ENCODE measurements around the gene DMWD. TPM values are rescaled to one million over a fixed set of nuclear protein-coding genes. Genes with fewer than 3 reads are reported as not detected.

Gene DMWD
- total RNA-seq, 1 experiment from 2014 or later = 64.6 TPM

DNA sequence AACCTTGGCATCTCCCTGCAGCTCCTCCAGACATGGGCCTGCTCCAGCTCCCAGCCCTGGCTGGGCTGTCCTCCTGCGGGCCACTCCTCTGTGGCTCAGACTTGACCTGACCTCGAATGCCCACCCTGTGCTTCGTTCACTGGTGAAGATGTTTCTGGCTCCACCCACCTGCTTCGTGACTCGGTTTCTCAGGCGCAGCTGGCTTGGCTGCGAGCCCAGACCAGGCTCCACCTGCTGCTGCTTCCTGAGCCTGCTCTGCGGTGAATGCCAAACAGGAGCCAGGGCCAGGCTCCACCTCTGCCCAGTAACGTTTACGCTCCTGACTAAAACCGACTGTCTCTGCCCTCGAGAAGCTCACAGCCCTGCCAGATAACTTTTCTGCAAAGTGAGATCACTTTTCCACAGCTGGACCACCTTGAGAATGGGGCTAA is 31.4 kb upstream of the DMWD start:
- TF ChIP-seq POLR2AphosphoS5 (IDR thresholded peaks at IDR 0.05; ENCODE audit: low read depth, low read length) (no peak), SIN3A (IDR thresholded peaks at IDR 0.05; ENCODE audit: borderline replicate concordance, insufficient read depth, low read depth, low read length) (no peak), TCF7L2 (IDR thresholded peaks at IDR 0.05; ENCODE audit: low read depth, low read length) (no peak)
- TF ChIP-seq, protein P1, sequence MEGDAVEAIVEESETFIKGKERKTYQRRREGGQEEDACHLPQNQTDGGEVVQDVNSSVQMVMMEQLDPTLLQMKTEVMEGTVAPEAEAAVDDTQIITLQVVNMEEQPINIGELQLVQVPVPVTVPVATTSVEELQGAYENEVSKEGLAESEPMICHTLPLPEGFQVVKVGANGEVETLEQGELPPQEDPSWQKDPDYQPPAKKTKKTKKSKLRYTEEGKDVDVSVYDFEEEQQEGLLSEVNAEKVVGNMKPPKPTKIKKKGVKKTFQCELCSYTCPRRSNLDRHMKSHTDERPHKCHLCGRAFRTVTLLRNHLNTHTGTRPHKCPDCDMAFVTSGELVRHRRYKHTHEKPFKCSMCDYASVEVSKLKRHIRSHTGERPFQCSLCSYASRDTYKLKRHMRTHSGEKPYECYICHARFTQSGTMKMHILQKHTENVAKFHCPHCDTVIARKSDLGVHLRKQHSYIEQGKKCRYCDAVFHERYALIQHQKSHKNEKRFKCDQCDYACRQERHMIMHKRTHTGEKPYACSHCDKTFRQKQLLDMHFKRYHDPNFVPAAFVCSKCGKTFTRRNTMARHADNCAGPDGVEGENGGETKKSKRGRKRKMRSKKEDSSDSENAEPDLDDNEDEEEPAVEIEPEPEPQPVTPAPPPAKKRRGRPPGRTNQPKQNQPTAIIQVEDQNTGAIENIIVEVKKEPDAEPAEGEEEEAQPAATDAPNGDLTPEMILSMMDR (IDR thresholded peaks at IDR 0.05) = no peak
- TF ChIP-seq, protein P2, sequence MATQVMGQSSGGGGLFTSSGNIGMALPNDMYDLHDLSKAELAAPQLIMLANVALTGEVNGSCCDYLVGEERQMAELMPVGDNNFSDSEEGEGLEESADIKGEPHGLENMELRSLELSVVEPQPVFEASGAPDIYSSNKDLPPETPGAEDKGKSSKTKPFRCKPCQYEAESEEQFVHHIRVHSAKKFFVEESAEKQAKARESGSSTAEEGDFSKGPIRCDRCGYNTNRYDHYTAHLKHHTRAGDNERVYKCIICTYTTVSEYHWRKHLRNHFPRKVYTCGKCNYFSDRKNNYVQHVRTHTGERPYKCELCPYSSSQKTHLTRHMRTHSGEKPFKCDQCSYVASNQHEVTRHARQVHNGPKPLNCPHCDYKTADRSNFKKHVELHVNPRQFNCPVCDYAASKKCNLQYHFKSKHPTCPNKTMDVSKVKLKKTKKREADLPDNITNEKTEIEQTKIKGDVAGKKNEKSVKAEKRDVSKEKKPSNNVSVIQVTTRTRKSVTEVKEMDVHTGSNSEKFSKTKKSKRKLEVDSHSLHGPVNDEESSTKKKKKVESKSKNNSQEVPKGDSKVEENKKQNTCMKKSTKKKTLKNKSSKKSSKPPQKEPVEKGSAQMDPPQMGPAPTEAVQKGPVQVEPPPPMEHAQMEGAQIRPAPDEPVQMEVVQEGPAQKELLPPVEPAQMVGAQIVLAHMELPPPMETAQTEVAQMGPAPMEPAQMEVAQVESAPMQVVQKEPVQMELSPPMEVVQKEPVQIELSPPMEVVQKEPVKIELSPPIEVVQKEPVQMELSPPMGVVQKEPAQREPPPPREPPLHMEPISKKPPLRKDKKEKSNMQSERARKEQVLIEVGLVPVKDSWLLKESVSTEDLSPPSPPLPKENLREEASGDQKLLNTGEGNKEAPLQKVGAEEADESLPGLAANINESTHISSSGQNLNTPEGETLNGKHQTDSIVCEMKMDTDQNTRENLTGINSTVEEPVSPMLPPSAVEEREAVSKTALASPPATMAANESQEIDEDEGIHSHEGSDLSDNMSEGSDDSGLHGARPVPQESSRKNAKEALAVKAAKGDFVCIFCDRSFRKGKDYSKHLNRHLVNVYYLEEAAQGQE (IDR thresholded peaks at IDR 0.05; ENCODE audit: insufficient read depth in 1 of 2, low read depth in 2 of 2, low read length in 1 of 2) = no peak
- Histone ChIP-seq H3K4me1 (ENCODE audit: control insufficient read depth, insufficient read depth, low read length) (no peaks in the 10 kb centered on the region; the same call in 1 of the 2 replicates), H3K27ac (ENCODE audit: low read length) (no peak overlapping the region), H3K4me3 (ENCODE audit: low read depth in 2 of 2, low read length in 2 of 2) (no peak overlapping the region), H3K9me3 (ENCODE audit: control insufficient read depth, insufficient read depth, low read depth, low read length) (no peaks in the 10 kb centered on the region), H3K36me3 (ENCODE audit: control insufficient read depth, insufficient read depth, low read length) (no peaks in the 10 kb centered on the region), H3K27me3 (ENCODE audit: control insufficient read depth, insufficient read depth, low read length) (no peaks in the 10 kb centered on the region)
- POLR2A ChIA-PET = no interaction called here
- intact Hi-C loops (cut with micrococcal nuclease; ENCODE audit: unreplicated experiment) (no loop called here), in situ Hi-C loops (cut with HindIII; ENCODE audit: low pct_unique_long_range_greater_than_20kb, low sequenced_read_pairs) (no loop called here)
- DNase-seq (ENCODE audit: low read depth, low spot score) (no peak), ATAC-seq (no peak)
- CTCF ChIA-PET = no interaction called here
- BruUV-seq (replicated peaks) = no TSS peak

DNA sequence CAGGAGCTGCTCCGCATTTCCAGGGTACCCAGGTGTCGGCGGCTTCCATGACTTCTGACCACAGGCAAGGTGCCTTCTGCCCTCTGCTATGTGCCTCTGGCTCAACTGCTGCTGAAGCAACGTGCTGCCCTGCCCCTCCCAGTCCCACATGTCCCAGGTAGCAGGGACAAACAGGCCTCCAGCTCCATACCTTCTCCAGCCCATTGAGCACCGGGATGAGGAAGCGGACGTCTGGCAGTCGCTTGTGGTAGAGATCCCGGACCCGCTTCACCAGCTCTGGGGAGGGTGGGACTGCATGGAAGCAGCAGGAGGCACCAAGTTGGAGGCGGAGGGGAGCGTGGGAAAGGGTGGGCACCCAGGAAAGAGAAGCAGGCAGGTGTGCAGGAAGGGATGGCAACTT is 30.5 kb upstream of the DMWD start:
- ChIA-PET CTCF (no interaction called here), POLR2A (no interaction called here)
- Histone ChIP-seq H3K4me1 (ENCODE audit: control insufficient read depth, insufficient read depth, low read length) (no peaks in the 10 kb centered on the region; the same call in 1 of the 2 replicates), H3K27me3 (ENCODE audit: control insufficient read depth, insufficient read depth, low read length) (no peaks in the 10 kb centered on the region), H3K9me3 (ENCODE audit: control insufficient read depth, insufficient read depth, low read depth, low read length) (no peaks in the 10 kb centered on the region), H3K36me3 (ENCODE audit: control insufficient read depth, insufficient read depth, low read length) (no peaks in the 10 kb centered on the region), H3K27ac (ENCODE audit: low read length) (no peak overlapping the region), H3K4me3 (ENCODE audit: low read depth in 2 of 2, low read length in 2 of 2) (no peak overlapping the region)
- ATAC-seq (no peak), DNase-seq (ENCODE audit: low read depth, low spot score) (no peak)
- intact Hi-C loops (cut with micrococcal nuclease; ENCODE audit: unreplicated experiment) (no loop called here), in situ Hi-C loops (cut with HindIII; ENCODE audit: low pct_unique_long_range_greater_than_20kb, low sequenced_read_pairs) (no loop called here)
- BruUV-seq (replicated peaks) = no TSS peak
- no peak for TF ChIP-seq TCF7L2 (IDR thresholded peaks at IDR 0.05; ENCODE audit: low read depth, low read length)
- TF ChIP-seq, protein P1 (IDR thresholded peaks at IDR 0.05) = no peak
- TF ChIP-seq, protein P2 (IDR thresholded peaks at IDR 0.05; ENCODE audit: insufficient read depth in 1 of 2, low read depth in 2 of 2, low read length in 1 of 2) = no peak
- TF ChIP-seq SIN3A (IDR thresholded peaks at IDR 0.05; ENCODE audit: borderline replicate concordance, insufficient read depth, low read depth, low read length) = no peak
- TF ChIP-seq POLR2AphosphoS5 (IDR thresholded peaks at IDR 0.05; ENCODE audit: low read depth, low read length) = no peak
